GM23338 (cell line): ENCODE results near the gene AGBL5. TPM values are rescaled to one million over a fixed set of nuclear protein-coding genes. Genes with fewer than 3 reads are reported as not detected.

Source experiments
- polyA plus RNA-seq: library from polyadenylated mRNA; unstranded; fragments of >200 nt; fragmentation: Nextera tagmentation; extraction: Ambion mirVana; gene quantifications from 2 replicates; pipeline ENCODE4 v1.2.1, GENCODE V29; 2016
- total RNA-seq: library from RNA; depleted of rRNA; stranded (reverse); fragments of >200 nt; shearing (Covaris generic); gene quantifications from 2 replicates; pipeline ENCODE4 v1.2.3, GENCODE V29; 2014
- TF ChIP-seq, protein P1 (sequence below): fragments of 250-450 bp; sonication (Bioruptor Pico); IDR thresholded peaks from 2 replicates; pipeline ENCODE4 v1.5.0; 2020; ENCODE audit warnings: mild to moderate bottlenecking, moderate library complexity
- TF ChIP-seq, protein P2 (sequence below): IDR thresholded peaks from one replicate; pipeline ENCODE4 v1.6.1; 2018; ENCODE audit warnings: antibody characterized with exemption; ENCODE audit not compliant: unreplicated experiment

The AGBL5 gene
- total and polyA plus RNA-seq, 2 experiments from 2014 or later = 17.9 to 31.3 TPM

DNA sequence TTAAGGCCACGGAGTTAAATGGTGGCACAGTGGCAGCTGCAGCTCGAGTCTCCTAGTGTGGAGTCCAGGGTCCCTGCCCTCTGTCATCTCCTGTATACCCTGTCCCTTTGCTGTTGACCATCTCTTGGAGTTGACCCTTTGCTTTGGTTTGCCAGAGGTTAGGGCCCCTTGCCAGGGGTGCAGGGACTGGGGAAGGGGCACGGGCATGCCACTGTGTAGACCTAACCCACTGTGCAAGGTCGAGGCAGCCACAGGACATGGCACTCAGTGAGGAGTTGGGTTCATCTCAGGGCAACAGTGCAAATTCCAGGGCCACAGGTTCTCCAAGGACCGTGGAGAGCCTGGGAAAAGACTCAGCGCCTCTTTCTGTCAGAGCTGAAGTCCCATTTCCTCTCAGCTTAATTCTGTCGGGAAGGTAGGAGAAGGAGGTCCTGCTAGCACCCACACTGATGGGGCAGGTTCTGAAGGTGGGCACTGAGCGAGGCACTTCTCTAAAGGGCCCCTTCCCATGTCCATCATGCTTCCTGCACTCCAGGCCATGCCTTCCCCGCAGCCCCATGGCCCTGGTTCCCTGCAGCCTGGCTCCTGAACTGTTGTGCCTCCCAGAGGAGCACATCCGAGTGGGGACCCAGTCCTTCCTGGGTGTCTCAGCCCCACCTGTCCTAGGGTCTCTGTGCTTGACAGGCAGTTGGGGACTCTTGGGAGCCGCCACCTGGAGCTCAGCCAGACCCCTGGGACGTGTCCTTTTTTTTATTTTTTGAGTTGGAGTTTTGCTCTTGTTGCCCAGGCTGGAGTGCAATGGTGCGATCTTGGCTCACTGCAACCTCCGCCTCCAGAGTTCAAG is 37.9 kb downstream of the AGBL5 start (continued):
- TF ChIP-seq, protein P1, sequence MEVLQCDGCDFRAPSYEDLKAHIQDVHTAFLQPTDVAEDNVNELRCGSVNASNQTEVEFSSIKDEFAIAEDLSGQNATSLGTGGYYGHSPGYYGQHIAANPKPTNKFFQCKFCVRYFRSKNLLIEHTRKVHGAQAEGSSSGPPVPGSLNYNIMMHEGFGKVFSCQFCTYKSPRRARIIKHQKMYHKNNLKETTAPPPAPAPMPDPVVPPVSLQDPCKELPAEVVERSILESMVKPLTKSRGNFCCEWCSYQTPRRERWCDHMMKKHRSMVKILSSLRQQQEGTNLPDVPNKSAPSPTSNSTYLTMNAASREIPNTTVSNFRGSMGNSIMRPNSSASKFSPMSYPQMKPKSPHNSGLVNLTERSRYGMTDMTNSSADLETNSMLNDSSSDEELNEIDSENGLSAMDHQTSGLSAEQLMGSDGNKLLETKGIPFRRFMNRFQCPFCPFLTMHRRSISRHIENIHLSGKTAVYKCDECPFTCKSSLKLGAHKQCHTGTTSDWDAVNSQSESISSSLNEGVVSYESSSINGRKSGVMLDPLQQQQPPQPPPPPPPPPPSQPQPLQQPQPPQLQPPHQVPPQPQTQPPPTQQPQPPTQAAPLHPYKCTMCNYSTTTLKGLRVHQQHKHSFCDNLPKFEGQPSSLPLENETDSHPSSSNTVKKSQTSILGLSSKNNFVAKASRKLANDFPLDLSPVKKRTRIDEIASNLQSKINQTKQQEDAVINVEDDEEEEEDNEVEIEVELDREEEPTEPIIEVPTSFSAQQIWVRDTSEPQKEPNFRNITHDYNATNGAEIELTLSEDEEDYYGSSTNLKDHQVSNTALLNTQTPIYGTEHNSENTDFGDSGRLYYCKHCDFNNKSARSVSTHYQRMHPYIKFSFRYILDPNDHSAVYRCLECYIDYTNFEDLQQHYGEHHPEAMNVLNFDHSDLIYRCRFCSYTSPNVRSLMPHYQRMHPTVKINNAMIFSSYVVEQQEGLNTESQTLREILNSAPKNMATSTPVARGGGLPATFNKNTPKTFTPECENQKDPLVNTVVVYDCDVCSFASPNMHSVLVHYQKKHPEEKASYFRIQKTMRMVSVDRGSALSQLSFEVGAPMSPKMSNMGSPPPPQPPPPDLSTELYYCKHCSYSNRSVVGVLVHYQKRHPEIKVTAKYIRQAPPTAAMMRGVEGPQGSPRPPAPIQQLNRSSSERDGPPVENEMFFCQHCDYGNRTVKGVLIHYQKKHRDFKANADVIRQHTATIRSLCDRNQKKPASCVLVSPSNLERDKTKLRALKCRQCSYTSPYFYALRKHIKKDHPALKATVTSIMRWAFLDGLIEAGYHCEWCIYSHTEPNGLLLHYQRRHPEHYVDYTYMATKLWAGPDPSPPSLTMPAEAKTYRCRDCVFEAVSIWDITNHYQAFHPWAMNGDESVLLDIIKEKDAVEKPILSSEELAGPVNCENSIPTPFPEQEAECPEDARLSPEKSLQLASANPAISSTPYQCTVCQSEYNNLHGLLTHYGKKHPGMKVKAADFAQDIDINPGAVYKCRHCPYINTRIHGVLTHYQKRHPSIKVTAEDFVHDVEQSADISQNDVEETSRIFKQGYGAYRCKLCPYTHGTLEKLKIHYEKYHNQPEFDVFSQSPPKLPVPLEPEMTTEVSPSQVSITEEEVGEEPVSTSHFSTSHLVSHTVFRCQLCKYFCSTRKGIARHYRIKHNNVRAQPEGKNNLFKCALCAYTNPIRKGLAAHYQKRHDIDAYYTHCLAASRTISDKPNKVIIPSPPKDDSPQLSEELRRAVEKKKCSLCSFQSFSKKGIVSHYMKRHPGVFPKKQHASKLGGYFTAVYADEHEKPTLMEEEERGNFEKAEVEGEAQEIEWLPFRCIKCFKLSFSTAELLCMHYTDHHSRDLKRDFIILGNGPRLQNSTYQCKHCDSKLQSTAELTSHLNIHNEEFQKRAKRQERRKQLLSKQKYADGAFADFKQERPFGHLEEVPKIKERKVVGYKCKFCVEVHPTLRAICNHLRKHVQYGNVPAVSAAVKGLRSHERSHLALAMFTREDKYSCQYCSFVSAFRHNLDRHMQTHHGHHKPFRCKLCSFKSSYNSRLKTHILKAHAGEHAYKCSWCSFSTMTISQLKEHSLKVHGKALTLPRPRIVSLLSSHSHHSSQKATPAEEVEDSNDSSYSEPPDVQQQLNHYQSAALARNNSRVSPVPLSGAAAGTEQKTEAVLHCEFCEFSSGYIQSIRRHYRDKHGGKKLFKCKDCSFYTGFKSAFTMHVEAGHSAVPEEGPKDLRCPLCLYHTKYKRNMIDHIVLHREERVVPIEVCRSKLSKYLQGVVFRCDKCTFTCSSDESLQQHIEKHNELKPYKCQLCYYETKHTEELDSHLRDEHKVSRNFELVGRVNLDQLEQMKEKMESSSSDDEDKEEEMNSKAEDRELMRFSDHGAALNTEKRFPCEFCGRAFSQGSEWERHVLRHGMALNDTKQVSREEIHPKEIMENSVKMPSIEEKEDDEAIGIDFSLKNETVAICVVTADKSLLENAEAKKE = no peak
- TF ChIP-seq, protein P2, sequence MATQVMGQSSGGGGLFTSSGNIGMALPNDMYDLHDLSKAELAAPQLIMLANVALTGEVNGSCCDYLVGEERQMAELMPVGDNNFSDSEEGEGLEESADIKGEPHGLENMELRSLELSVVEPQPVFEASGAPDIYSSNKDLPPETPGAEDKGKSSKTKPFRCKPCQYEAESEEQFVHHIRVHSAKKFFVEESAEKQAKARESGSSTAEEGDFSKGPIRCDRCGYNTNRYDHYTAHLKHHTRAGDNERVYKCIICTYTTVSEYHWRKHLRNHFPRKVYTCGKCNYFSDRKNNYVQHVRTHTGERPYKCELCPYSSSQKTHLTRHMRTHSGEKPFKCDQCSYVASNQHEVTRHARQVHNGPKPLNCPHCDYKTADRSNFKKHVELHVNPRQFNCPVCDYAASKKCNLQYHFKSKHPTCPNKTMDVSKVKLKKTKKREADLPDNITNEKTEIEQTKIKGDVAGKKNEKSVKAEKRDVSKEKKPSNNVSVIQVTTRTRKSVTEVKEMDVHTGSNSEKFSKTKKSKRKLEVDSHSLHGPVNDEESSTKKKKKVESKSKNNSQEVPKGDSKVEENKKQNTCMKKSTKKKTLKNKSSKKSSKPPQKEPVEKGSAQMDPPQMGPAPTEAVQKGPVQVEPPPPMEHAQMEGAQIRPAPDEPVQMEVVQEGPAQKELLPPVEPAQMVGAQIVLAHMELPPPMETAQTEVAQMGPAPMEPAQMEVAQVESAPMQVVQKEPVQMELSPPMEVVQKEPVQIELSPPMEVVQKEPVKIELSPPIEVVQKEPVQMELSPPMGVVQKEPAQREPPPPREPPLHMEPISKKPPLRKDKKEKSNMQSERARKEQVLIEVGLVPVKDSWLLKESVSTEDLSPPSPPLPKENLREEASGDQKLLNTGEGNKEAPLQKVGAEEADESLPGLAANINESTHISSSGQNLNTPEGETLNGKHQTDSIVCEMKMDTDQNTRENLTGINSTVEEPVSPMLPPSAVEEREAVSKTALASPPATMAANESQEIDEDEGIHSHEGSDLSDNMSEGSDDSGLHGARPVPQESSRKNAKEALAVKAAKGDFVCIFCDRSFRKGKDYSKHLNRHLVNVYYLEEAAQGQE = no peak
